Measurements from ENCODE around the gene CACNG1. TPM values are rescaled to one million over a fixed set of nuclear protein-coding genes. Genes with fewer than 3 reads are reported as not detected.

CACNG1 gene, protein sequence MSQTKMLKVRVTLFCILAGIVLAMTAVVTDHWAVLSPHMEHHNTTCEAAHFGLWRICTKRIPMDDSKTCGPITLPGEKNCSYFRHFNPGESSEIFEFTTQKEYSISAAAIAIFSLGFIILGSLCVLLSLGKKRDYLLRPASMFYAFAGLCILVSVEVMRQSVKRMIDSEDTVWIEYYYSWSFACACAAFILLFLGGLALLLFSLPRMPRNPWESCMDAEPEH
- total RNA-seq (2022; extraction: Qiagen RNA extraction; ENCODE audit: low read depth) = 0.10 to 0.16 TPM in 2 of 5 replicates, not detected in the others

GRCh38 chr17:67044016-67044772 lies at the start of gene CACNG1:
CACNG1 (plus strand) TSS chr17:67044554; CDS start chr17:67044661, 107 bp downstream.

Other genes starting within 250 kb of the CACNG1 start
- not detected in 5 replicates for gene CACNG5, start 209.4 kb upstream of the CACNG1 start, total RNA-seq (2022; extraction: Qiagen RNA extraction; ENCODE audit: low read depth)
- gene CACNG4, start 79.8 kb upstream of the CACNG1 start, total RNA-seq (2022; extraction: Qiagen RNA extraction; ENCODE audit: low read depth) = 10.7 to 15.4 TPM (median 13.9 TPM) in 5 replicates
- gene HELZ, start 200.6 kb downstream of the CACNG1 start, total RNA-seq (2022; extraction: Qiagen RNA extraction; ENCODE audit: low read depth) = 6.9 to 12.4 TPM (median 11.9 TPM) in 5 replicates

All from A549 treated with GW870086 at 1 μM for 4 hours (cell line).